Measurements from ENCODE around the gene CLCF1. TPM values are rescaled to one million over a fixed set of nuclear protein-coding genes. Genes with fewer than 3 reads are reported as not detected.

CLCF1 gene
- total and polyA plus RNA-seq, 7 donors = 0.92 to 49.8 (median 4.3) TPM

- Histone ChIP-seq H3K27me3 (no peaks in the 10 kb centered on the region), H3K4me1 (no peaks in the 10 kb centered on the region), H3K4me3 (no peak overlapping the region), H3K36me3 (peaks cover 0 to 5% (median 0%) of the 10 kb centered on the region in 4 donors), H3K9me3 (no peaks in the 10 kb centered on the region), H3K27ac (no peak overlapping the region)
- no peak for DNase-seq
- 89 to 92% methylated on average over 6 of the region's 6 CpGs for WGBS, 2 donors
- TF ChIP-seq, protein P1, sequence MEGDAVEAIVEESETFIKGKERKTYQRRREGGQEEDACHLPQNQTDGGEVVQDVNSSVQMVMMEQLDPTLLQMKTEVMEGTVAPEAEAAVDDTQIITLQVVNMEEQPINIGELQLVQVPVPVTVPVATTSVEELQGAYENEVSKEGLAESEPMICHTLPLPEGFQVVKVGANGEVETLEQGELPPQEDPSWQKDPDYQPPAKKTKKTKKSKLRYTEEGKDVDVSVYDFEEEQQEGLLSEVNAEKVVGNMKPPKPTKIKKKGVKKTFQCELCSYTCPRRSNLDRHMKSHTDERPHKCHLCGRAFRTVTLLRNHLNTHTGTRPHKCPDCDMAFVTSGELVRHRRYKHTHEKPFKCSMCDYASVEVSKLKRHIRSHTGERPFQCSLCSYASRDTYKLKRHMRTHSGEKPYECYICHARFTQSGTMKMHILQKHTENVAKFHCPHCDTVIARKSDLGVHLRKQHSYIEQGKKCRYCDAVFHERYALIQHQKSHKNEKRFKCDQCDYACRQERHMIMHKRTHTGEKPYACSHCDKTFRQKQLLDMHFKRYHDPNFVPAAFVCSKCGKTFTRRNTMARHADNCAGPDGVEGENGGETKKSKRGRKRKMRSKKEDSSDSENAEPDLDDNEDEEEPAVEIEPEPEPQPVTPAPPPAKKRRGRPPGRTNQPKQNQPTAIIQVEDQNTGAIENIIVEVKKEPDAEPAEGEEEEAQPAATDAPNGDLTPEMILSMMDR (IDR thresholded peaks at IDR 0.05) = no peak
- TF ChIP-seq EP300 (IDR thresholded peaks at IDR 0.05) = no peak
- no peak for TF ChIP-seq POLR2AphosphoS5 (IDR thresholded peaks at IDR 0.05)
- TF ChIP-seq POLR2A (IDR thresholded peaks at IDR 0.05) = no peak
- intact Hi-C loops (cut with DNase I) = no loop called here
These were observed 41.2 kb downstream of the CLCF1 start for GRCh38 chr11:67332081-67332691.

DNA sequence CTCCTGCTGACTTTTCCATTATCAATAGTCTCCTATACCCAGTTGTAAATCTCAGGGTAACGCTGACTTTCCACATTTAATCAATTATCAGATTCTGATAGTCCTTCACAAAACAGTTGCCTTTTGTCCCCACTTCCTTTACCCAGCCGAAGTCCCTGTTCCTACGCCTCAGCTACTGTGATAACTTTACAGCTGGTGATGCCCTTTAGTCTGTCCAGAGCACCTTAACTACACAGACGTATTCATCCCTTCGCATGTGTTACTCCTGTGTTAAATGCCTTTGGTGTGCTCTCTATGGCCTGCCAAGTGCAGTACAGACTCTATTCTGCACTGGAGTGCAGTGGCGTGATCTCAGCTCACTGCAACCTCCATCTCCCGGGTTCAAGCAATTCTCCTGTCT, 49.9 kb downstream of the CLCF1 start:
- WGBS, 2 donors = 88 to 91% methylated on average over 7 of the region's 7 CpGs
- peaks cover 0 to 8% (median 0%) of the 10 kb centered on the region in 4 donors for H3K36me3 ChIP-seq
- H3K27me3 ChIP-seq = no peaks in the 10 kb centered on the region
- intact Hi-C loops (cut with DNase I) = no loop called here
- DNase-seq = no peak
- no peak overlapping the region for H3K4me3 ChIP-seq
- no peaks in the 10 kb centered on the region for H3K9me3 ChIP-seq
- peaks cover 0 to 22% (median 19%) of the 10 kb centered on the region in 4 donors for H3K4me1 ChIP-seq
- TF ChIP-seq POLR2AphosphoS5 (IDR thresholded peaks at IDR 0.05) = no peak
- TF ChIP-seq, protein P1 (IDR thresholded peaks at IDR 0.05) = no peak
- no peak for TF ChIP-seq EP300 (IDR thresholded peaks at IDR 0.05)
- TF ChIP-seq POLR2A (IDR thresholded peaks at IDR 0.05) = no peak
- no peak overlapping the region for H3K27ac ChIP-seq

- H3K27ac ChIP-seq = no peak overlapping the region
- no peaks in the 10 kb centered on the region for H3K9me3 ChIP-seq
- peaks cover 0 to 29% (median 24%) of the 10 kb centered on the region in 4 donors for H3K4me1 ChIP-seq
- H3K4me3 ChIP-seq = no peak overlapping the region
- H3K27me3 ChIP-seq = no peaks in the 10 kb centered on the region
- no peak for TF ChIP-seq EP300 (IDR thresholded peaks at IDR 0.05)
- H3K36me3 ChIP-seq = peaks cover 0 to 8% (median 0%) of the 10 kb centered on the region in 4 donors
- DNase-seq = no peak
- 83 to 92% methylated on average over 3 of the region's 3 CpGs for WGBS, 2 donors
- intact Hi-C loops (cut with DNase I) = no loop called here
These were observed 51.3 kb downstream of the CLCF1 start for GRCh38 chr11:67322049-67322448.

GRCh38 chr11:67321313-67321871, 52.0 kb downstream of the CLCF1 start:
- intact Hi-C loops (cut with DNase I) = no loop called here
- no peak for DNase-seq
- Histone ChIP-seq H3K4me3 (no peak overlapping the region), H3K9me3 (no peaks in the 10 kb centered on the region), H3K27me3 (no peaks in the 10 kb centered on the region), H3K27ac (no peak overlapping the region), H3K4me1 (peaks cover 0 to 34% (median 26%) of the 10 kb centered on the region in 4 donors), H3K36me3 (peaks cover 0 to 4% (median 0%) of the 10 kb centered on the region in 4 donors)
- WGBS, 2 donors = 74 to 85% methylated on average over 6 of the region's 6 CpGs
- no peak for TF ChIP-seq POLR2A (IDR thresholded peaks at IDR 0.05)
- TF ChIP-seq POLR2AphosphoS5 (IDR thresholded peaks at IDR 0.05) = no peak
- TF ChIP-seq EP300 (IDR thresholded peaks at IDR 0.05) = no peak
- TF ChIP-seq, protein P1 (IDR thresholded peaks at IDR 0.05) = no peak

- intact Hi-C loops (cut with DNase I) = no loop called here
- DNase-seq = no peak
These were observed 52.7 kb downstream of the CLCF1 start for GRCh38 chr11:67320691-67321090.

More at GRCh38 chr11:67320691-67321090, 52.7 kb downstream of the CLCF1 start:
- Histone ChIP-seq H3K4me3 (no peak overlapping the region), H3K4me1 (peaks cover 0 to 34% (median 26%) of the 10 kb centered on the region in 4 donors), H3K27ac (no peak overlapping the region), H3K27me3 (no peaks in the 10 kb centered on the region), H3K9me3 (no peaks in the 10 kb centered on the region), H3K36me3 (peaks cover 0 to 4% (median 0%) of the 10 kb centered on the region in 4 donors)
- 93 to 97% methylated on average over 2 of the region's 2 CpGs for WGBS, 2 donors
- TF ChIP-seq POLR2A (IDR thresholded peaks at IDR 0.05) (no peak), EP300 (IDR thresholded peaks at IDR 0.05) (no peak), POLR2AphosphoS5 (IDR thresholded peaks at IDR 0.05) (no peak)
- TF ChIP-seq, protein P1 (IDR thresholded peaks at IDR 0.05) = no peak
